ENCODE measurements around the gene LGALS3.

Gene LGALS3

DNA sequence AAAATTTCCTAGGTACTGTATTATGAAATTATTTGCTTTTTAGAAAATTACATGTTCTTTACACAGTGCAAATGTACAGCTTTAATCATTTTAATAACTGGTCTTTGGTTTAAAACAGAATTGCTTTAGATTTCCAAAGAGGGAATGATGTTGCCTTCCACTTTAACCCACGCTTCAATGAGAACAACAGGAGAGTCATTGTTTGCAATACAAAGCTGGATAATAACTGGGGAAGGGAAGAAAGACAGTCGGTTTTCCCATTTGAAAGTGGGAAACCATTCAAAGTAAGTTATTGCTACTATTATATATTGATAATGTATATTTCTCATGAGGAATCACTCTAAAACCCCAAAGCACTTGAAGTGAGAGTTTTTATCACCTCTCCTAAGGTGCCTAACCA, 13.4 kb downstream of the LGALS3 start:
- no peak for TF ChIP-seq HOXC10 (CRISPR knock-in tag; IDR thresholded peaks at IDR 0.05)
- TF ChIP-seq ZNF274 (IDR thresholded peaks at IDR 0.05; ENCODE audit: low read length) = no peak
- no peak for TF ChIP-seq ZNF274 (tag by site-specific recombination; IDR thresholded peaks at IDR 0.05; ENCODE audit: borderline replicate concordance)
- TF ChIP-seq ZNF24 (tag by site-specific recombination; IDR thresholded peaks at IDR 0.05) = no peak
- TF ChIP-seq ZNF785 (tag by site-specific recombination; IDR thresholded peaks at IDR 0.05) = no peak
- TF ChIP-seq ZXDB (tag by site-specific recombination; IDR thresholded peaks at IDR 0.05) = no peak
- TF ChIP-seq, protein P1, sequence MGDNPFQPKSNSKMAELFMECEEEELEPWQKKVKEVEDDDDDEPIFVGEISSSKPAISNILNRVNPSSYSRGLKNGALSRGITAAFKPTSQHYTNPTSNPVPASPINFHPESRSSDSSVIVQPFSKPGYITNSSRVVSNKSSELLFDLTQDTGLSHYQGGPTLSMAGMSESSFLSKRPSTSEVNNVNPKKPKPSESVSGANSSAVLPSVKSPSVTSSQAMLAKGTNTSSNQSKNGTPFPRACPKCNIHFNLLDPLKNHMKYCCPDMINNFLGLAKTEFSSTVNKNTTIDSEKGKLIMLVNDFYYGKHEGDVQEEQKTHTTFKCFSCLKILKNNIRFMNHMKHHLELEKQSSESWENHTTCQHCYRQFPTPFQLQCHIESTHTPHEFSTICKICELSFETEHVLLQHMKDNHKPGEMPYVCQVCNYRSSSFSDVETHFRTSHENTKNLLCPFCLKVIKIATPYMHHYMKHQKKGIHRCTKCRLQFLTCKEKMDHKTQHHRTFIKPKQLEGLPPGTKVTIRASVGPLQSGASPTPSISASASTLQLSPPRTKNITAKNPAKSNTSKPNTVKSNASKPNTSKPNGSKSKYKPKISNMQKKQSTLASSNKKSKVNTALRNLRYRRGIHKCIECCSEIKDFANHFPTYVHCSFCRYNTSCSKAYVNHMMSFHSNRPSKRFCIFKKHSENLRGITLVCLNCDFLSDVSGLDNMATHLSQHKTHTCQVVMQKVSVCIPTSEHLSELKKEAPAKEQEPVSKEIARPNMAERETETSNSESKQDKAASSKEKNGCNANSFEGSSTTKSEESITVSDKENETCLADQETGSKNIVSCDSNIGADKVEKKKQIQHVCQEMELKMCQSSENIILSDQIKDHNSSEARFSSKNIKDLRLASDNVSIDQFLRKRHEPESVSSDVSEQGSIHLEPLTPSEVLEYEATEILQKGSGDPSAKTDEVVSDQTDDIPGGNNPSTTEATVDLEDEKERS (tag by site-specific recombination; IDR thresholded peaks at IDR 0.05) = no peak
- TF ChIP-seq YY1 (tag by site-specific recombination; IDR thresholded peaks at IDR 0.05) = no peak
- no peak for TF ChIP-seq ZNF521 (tag by site-specific recombination; IDR thresholded peaks at IDR 0.05)
- TF ChIP-seq ZBTB21 (tag by site-specific recombination; IDR thresholded peaks at IDR 0.05) = no peak
- no peak for TF ChIP-seq ZSCAN16 (tag by site-specific recombination; IDR thresholded peaks at IDR 0.05)
- no peak for TF ChIP-seq ZNF394 (tag by site-specific recombination; IDR thresholded peaks at IDR 0.05; ENCODE audit: borderline replicate concordance)
- TF ChIP-seq ZNF768 (tag by site-specific recombination; IDR thresholded peaks at IDR 0.05) = no peak
- TF ChIP-seq CTCF (tag by site-specific recombination; IDR thresholded peaks at IDR 0.05) = no peak
- TF ChIP-seq FEZF1 (tag by site-specific recombination; IDR thresholded peaks at IDR 0.05) = no peak
- TF ChIP-seq ZNF140 (tag by site-specific recombination; IDR thresholded peaks at IDR 0.05) = no peak
- no peak for TF ChIP-seq ZNF23 (tag by site-specific recombination; IDR thresholded peaks at IDR 0.05; ENCODE audit: borderline replicate concordance)
- TF ChIP-seq ZNF501 (tag by site-specific recombination; IDR thresholded peaks at IDR 0.05) = no peak
- no peak for TF ChIP-seq ZNF530 (tag by site-specific recombination; IDR thresholded peaks at IDR 0.05; ENCODE audit: low read depth)
- TF ChIP-seq, protein P2, sequence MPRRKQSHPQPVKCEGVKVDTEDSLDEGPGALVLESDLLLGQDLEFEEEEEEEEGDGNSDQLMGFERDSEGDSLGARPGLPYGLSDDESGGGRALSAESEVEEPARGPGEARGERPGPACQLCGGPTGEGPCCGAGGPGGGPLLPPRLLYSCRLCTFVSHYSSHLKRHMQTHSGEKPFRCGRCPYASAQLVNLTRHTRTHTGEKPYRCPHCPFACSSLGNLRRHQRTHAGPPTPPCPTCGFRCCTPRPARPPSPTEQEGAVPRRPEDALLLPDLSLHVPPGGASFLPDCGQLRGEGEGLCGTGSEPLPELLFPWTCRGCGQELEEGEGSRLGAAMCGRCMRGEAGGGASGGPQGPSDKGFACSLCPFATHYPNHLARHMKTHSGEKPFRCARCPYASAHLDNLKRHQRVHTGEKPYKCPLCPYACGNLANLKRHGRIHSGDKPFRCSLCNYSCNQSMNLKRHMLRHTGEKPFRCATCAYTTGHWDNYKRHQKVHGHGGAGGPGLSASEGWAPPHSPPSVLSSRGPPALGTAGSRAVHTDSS (tag by site-specific recombination; IDR thresholded peaks at IDR 0.05) = no peak
- CTCF ChIA-PET = no interaction called here
- Histone ChIP-seq H3K36me3 (ENCODE audit: control insufficient read depth in 2 of 2, insufficient read depth in 1 of 2, low read length in 2 of 2) (peaks cover 62 to 69% of the 10 kb centered on the region in 2 experiments), H3K4me1 (ENCODE audit: control insufficient read depth, insufficient read depth, low read length) (no peaks in the 10 kb centered on the region), H3K4me3 (ENCODE audit: low read depth, low read length) (no peak overlapping the region), H3K27ac (ENCODE audit: extremely low read depth, low read depth, low read length) (no peak overlapping the region), H3K9me3 (ENCODE audit: control insufficient read depth, insufficient read depth, low read depth, low read length) (no peaks in the 10 kb centered on the region)
- POLR2A ChIA-PET = no interaction called here

DNA sequence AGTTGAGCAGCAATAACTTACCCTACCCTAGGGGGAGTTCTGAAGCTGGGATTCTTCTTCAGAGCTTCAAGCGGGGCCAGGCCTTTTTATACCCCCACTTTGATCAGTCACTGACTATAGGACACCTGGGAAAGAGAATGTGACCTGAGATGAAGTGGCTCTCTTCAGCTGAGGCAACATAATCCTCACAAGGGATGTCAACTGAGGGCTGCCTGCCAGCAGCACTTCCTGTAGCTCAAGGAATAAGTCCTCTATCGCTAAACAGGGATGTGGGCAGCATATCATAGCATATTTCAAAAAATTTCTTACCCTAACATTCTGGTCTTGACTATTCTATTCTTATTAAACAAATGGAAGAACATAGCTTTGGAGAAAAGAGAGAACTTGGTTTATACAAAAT, 17.4 kb downstream of the LGALS3 start:
- CTCF ChIA-PET = no interaction called here
- H3K4me3 ChIP-seq (ENCODE audit: low read depth, low read length) = no peak overlapping the region
- TF ChIP-seq, protein P3, sequence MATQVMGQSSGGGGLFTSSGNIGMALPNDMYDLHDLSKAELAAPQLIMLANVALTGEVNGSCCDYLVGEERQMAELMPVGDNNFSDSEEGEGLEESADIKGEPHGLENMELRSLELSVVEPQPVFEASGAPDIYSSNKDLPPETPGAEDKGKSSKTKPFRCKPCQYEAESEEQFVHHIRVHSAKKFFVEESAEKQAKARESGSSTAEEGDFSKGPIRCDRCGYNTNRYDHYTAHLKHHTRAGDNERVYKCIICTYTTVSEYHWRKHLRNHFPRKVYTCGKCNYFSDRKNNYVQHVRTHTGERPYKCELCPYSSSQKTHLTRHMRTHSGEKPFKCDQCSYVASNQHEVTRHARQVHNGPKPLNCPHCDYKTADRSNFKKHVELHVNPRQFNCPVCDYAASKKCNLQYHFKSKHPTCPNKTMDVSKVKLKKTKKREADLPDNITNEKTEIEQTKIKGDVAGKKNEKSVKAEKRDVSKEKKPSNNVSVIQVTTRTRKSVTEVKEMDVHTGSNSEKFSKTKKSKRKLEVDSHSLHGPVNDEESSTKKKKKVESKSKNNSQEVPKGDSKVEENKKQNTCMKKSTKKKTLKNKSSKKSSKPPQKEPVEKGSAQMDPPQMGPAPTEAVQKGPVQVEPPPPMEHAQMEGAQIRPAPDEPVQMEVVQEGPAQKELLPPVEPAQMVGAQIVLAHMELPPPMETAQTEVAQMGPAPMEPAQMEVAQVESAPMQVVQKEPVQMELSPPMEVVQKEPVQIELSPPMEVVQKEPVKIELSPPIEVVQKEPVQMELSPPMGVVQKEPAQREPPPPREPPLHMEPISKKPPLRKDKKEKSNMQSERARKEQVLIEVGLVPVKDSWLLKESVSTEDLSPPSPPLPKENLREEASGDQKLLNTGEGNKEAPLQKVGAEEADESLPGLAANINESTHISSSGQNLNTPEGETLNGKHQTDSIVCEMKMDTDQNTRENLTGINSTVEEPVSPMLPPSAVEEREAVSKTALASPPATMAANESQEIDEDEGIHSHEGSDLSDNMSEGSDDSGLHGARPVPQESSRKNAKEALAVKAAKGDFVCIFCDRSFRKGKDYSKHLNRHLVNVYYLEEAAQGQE (tag by site-specific recombination; IDR thresholded peaks at IDR 0.05) = no peak
- TF ChIP-seq SP7 (tag by site-specific recombination; IDR thresholded peaks at IDR 0.05) (no peak), ZNF211 (tag by site-specific recombination; IDR thresholded peaks at IDR 0.05; ENCODE audit: low read depth) (no peak), ZNF837 (tag by site-specific recombination; IDR thresholded peaks at IDR 0.05) (no peak), ZSCAN30 (tag by site-specific recombination; IDR thresholded peaks at IDR 0.05) (no peak), ZBTB6 (tag by site-specific recombination; IDR thresholded peaks at IDR 0.05) (no peak), ZNF174 (tag by site-specific recombination; IDR thresholded peaks at IDR 0.05) (no peak)

More for the DNA sequence above, 17.4 kb downstream of the LGALS3 start:
- Histone ChIP-seq H3K36me3 (ENCODE audit: control insufficient read depth in 2 of 2, insufficient read depth in 1 of 2, low read length in 2 of 2) (peaks cover 73 to 76% of the 10 kb centered on the region in 2 experiments), H3K27ac (ENCODE audit: extremely low read depth, low read depth, low read length) (no peak overlapping the region), H3K4me1 (ENCODE audit: control insufficient read depth, insufficient read depth, low read length) (no peaks in the 10 kb centered on the region), H3K9me3 (ENCODE audit: control insufficient read depth, insufficient read depth, low read depth, low read length) (no peaks in the 10 kb centered on the region)
- POLR2A ChIA-PET = no interaction called here

Measured in HEK293 (cell line).